Adrenal gland (tissue), 5 donors: ENCODE measurements around the gene NPAS3.

ENCODE experiments used
- CTCF ChIP-seq, 6 experiments: fragments of 450-650 bp in 4 of 6; fragments of 200-600 bp in 2 of 6; sonication (generic) in 1 of 6; IDR thresholded peaks; 1 replicate in 5 of 6; 2 replicates in 1 of 6; pipeline versions ENCODE4 v1.5.1 to v1.8.0; 2016 to 2021; ENCODE audit warnings: antibody characterized with exemption in 6 of 6, mild to moderate bottlenecking in 2 of 6, moderate library complexity in 1 of 6
- POLR2A ChIP-seq, 2 donors: fragments of 450-650 bp; IDR thresholded peaks; one replicate each; pipeline ENCODE4 v1.6.1; 2017; ENCODE audit warnings: antibody characterized with exemption in 2 of 2, mild to moderate bottlenecking in 2 of 2, moderate library complexity in 1 of 2
- donor health status: DM: no; HTN: no; CAD: no.

GRCh38 chr14:32939254-32940065, 781 bp downstream of the NPAS3 start:
- TF ChIP-seq CTCF (IDR thresholded peaks at IDR 0.05): no peak
- peak in 1 of 2 donors; percentile 59 for TF ChIP-seq POLR2A (IDR thresholded peaks at IDR 0.05)
